Liver (tissue), 9 donors: Measurements from ENCODE around the gene ZBP1. TPM values are rescaled to one million over a fixed set of nuclear protein-coding genes. Genes with fewer than 3 reads are reported as not detected.
A peak's percentile ranks its signal among the peaks of the same experiment; 100 is the strongest.

Experiments
- DNase-seq: peaks from one replicate; pipeline ENCODE4 v3.0.0-alpha.2; 2017; ENCODE audit warnings: low spot score
- H3K27ac ChIP-seq, 2 donors: one replicate each; pipeline ENCODE4 v1.7.0; 2013; ENCODE audit warnings: inconsistent platforms in 2 of 2, low read length in 2 of 2, control low read depth in 1 of 2, low read depth in 1 of 2, mild to moderate bottlenecking in 1 of 2
- H3K27me3 ChIP-seq, 4 donors: one replicate each; pipeline versions ENCODE4 v1.6.1 to v1.7.0; 2013; ENCODE audit warnings: low read length in 3 of 4, inconsistent platforms in 1 of 4, mild to moderate bottlenecking in 1 of 4, moderate library complexity in 1 of 4; ENCODE audit not compliant: control insufficient read depth in 4 of 4, insufficient read depth in 4 of 4
- H3K36me3 ChIP-seq, 4 donors: one replicate each; pipeline versions ENCODE4 v1.6.1 to v1.7.0; 2013; ENCODE audit warnings: low read length in 3 of 4, mild to moderate bottlenecking in 3 of 4, low read depth in 1 of 4, moderate library complexity in 1 of 4; ENCODE audit not compliant: control insufficient read depth in 4 of 4, insufficient read depth in 3 of 4
- H3K4me1 ChIP-seq, 4 donors: one replicate each; pipeline versions ENCODE4 v1.6.1 to v1.7.0; 2013; ENCODE audit warnings: low read length in 3 of 4, mild to moderate bottlenecking in 3 of 4, moderate library complexity in 1 of 4; ENCODE audit not compliant: control insufficient read depth in 4 of 4, insufficient read depth in 4 of 4
- H3K4me3 ChIP-seq, 3 donors: one replicate each; pipeline versions ENCODE4 v1.6.1 to v1.7.0; 2013; ENCODE audit warnings: low read length in 3 of 3, control low read depth in 1 of 3, low read depth in 1 of 3, mild to moderate bottlenecking in 1 of 3
- H3K9ac ChIP-seq, 2 donors: one replicate each; pipeline ENCODE4 v1.7.0; 2013; ENCODE audit warnings: low read length in 2 of 2, mild to moderate bottlenecking in 2 of 2, moderate library complexity in 2 of 2, control low read depth in 1 of 2, low read depth in 1 of 2
- H3K9me3 ChIP-seq, 4 donors: one replicate each; pipeline versions ENCODE4 v1.6.1 to v1.7.0; 2013; ENCODE audit warnings: low read length in 3 of 4; ENCODE audit not compliant: control insufficient read depth in 4 of 4
- EGR1 ChIP-seq, 2 donors: IDR thresholded peaks; 2 replicates each; pipeline ENCODE4 v1.6.1; 2016 to 2018; ENCODE audit warnings: antibody characterized with exemption in 2 of 2, low read depth in 2 of 2
- FOXA1 ChIP-seq: IDR thresholded peaks from 2 replicates; pipeline ENCODE4 v1.6.1; 2016; ENCODE audit warnings: antibody characterized with exemption
- FOXA2 ChIP-seq: IDR thresholded peaks from 2 replicates; pipeline ENCODE4 v1.6.1; 2016; ENCODE audit warnings: antibody characterized with exemption
- GABPA ChIP-seq, 2 donors: IDR thresholded peaks in 1 of 2; conservative IDR thresholded peaks in 1 of 2; 2 replicates each; pipeline ENCODE4 v1.6.1; 2016; ENCODE audit warnings: antibody characterized with exemption in 2 of 2, mild to moderate bottlenecking in 1 of 2, moderate library complexity in 1 of 2
- HNF4A ChIP-seq, 2 donors: conservative IDR thresholded peaks; 2 replicates each; pipeline ENCODE4 v1.6.1; 2016; ENCODE audit warnings: antibody characterized with exemption in 2 of 2, mild to moderate bottlenecking in 2 of 2
- HNF4G ChIP-seq: IDR thresholded peaks from 2 replicates; pipeline ENCODE4 v1.6.1; 2016; ENCODE audit warnings: antibody characterized with exemption
- JUND ChIP-seq, 2 donors: IDR thresholded peaks; 2 replicates each; pipeline ENCODE4 v1.6.1; 2016; ENCODE audit warnings: antibody characterized with exemption in 2 of 2
- NR2F2 ChIP-seq: IDR thresholded peaks from 2 replicates; pipeline ENCODE4 v1.6.1; 2016; ENCODE audit warnings: antibody characterized with exemption
- RAD21 ChIP-seq, 2 donors: IDR thresholded peaks; 2 replicates each; pipeline ENCODE4 v1.6.1; 2016; ENCODE audit warnings: antibody characterized with exemption in 2 of 2, mild to moderate bottlenecking in 2 of 2
- RXRA ChIP-seq, 2 donors: IDR thresholded peaks; 2 replicates each; pipeline ENCODE4 v1.6.1; 2017 to 2018; ENCODE audit warnings: antibody characterized with exemption in 2 of 2, mild to moderate bottlenecking in 1 of 2
- SP1 ChIP-seq: IDR thresholded peaks from 2 replicates; pipeline ENCODE4 v1.6.1; 2018; ENCODE audit warnings: antibody characterized with exemption, mild to moderate bottlenecking
- TAF1 ChIP-seq: conservative IDR thresholded peaks from 2 replicates; pipeline ENCODE4 v1.6.1; 2016; ENCODE audit warnings: antibody characterized with exemption, mild to moderate bottlenecking
- YY1 ChIP-seq: IDR thresholded peaks from 2 replicates; pipeline ENCODE4 v1.6.1; 2016; ENCODE audit warnings: antibody characterized with exemption, mild to moderate bottlenecking
- WGBS: extraction: QIAGEN DNeasy Blood & Tissue Kit; methylation state at CpG from one replicate; pipeline ENCODE4 v1.1.7; 2013; 5-methylcytosine and 5-hydroxymethylcytosine counted together
- polyA plus RNA-seq, 2 donors: library from polyadenylated mRNA; stranded (reverse) in 1 of 2; unstranded in 1 of 2; fragments of 200-250 nt in 1 of 2; fragments of >200 nt in 1 of 2; fragmentation: Nextera tagmentation in 1 of 2; extraction: Ambion mirVana in 1 of 2; gene quantifications; one replicate each; pipeline versions ENCODE4 v1.2.1 to v1.2.3, GENCODE V29; 2013 to 2015
- total RNA-seq, 2 donors: library from RNA; depleted of rRNA; stranded (reverse); fragments of >200 nt; gene quantifications; one replicate each; pipeline ENCODE4 v1.2.3, GENCODE V29; 2014
- TF ChIP-seq, protein P1 (sequence below): IDR thresholded peaks from 2 replicates; pipeline ENCODE4 v1.6.1; 2016; ENCODE audit warnings: antibody characterized with exemption
- TF ChIP-seq, protein P2 (sequence below): IDR thresholded peaks from 2 replicates; pipeline ENCODE4 v1.6.1; 2016; ENCODE audit warnings: antibody characterized with exemption
- TF ChIP-seq, protein P3 (sequence below): fragments of 150-350 bp; IDR thresholded peaks from 2 replicates; pipeline ENCODE4 v1.5.1; 2017; ENCODE audit warnings: improper control_type of control experiment, low read depth, low read length; ENCODE audit not compliant: missing input control
- TF ChIP-seq, protein P4 (sequence below): IDR thresholded peaks from 2 replicates; pipeline ENCODE4 v1.6.1; 2016; ENCODE audit warnings: antibody characterized with exemption
- TF ChIP-seq, protein P5 (sequence below): IDR thresholded peaks from 2 replicates; pipeline ENCODE4 v1.6.1; 2016; ENCODE audit warnings: antibody characterized with exemption, mild to moderate bottlenecking
- donor health status: healthy.
- donor health status: healthy.
- donor health status: healthy.
- donor health status: healthy.
- donor health status: healthy.

ZBP1 gene
- total and polyA plus RNA-seq, 4 donors, result 0.06 to 0.42 (median 0.13) TPM

DNA sequence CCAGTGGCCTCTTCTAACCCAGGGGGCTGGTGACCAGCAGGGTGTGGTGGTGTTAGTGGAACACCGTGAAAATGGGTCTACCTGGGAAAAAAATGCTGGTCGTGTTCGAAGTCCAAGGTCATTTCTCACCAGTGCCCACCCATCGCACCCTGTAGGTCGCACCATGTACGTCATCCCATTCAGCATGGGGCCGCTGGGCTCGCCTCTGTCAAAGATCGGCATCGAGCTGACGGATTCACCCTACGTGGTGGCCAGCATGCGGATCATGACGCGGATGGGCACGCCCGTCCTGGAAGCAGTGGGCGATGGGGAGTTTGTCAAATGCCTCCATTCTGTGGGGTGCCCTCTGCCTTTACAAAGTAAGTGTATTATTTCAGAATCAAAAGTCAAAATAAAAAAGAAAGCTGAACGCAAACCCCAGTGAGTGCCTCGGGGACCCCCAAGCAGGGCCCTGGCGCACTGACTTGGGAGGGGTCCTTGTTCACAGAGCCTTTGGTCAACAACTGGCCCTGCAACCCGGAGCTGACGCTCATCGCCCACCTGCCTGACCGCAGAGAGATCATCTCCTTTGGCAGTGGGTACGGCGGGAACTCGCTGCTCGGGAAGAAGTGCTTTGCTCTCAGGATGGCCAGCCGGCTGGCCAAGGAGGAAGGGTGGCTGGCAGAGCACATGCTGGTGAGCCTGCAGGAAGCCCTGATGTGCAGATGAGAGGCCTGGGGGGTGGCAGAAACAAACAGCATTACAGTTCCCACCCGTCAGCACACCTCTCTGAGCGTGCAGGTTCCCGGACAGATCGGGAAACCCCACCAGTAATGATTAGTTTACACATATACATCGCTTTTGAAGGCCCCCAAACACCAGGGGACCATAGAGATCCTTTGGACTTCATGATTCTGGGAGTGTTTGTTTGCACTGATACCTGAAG, 57.4 kb downstream of the ZBP1 start:
- H3K9ac ChIP-seq, result peak overlapping the region; percentile 40 to 90
- H3K4me3 ChIP-seq, result peak overlapping the region; percentile 15 to 78 (median 67)
- no peaks in the 10 kb centered on the region for H3K9me3 ChIP-seq
- H3K27me3 ChIP-seq, result no peaks in the 10 kb centered on the region
- H3K27ac ChIP-seq, result peak overlapping the region; percentile 86 to 89
- no peak for DNase-seq
- H3K4me1 ChIP-seq, result peaks cover 4 to 47% (median 23%) of the 10 kb centered on the region in 4 donors
- H3K36me3 ChIP-seq, result peaks cover 0 to 5% (median 0%) of the 10 kb centered on the region in 4 donors
- TF ChIP-seq, protein P1, sequence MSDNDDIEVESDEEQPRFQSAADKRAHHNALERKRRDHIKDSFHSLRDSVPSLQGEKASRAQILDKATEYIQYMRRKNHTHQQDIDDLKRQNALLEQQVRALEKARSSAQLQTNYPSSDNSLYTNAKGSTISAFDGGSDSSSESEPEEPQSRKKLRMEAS, result peak; percentile 14
- TF ChIP-seq, protein P2, sequence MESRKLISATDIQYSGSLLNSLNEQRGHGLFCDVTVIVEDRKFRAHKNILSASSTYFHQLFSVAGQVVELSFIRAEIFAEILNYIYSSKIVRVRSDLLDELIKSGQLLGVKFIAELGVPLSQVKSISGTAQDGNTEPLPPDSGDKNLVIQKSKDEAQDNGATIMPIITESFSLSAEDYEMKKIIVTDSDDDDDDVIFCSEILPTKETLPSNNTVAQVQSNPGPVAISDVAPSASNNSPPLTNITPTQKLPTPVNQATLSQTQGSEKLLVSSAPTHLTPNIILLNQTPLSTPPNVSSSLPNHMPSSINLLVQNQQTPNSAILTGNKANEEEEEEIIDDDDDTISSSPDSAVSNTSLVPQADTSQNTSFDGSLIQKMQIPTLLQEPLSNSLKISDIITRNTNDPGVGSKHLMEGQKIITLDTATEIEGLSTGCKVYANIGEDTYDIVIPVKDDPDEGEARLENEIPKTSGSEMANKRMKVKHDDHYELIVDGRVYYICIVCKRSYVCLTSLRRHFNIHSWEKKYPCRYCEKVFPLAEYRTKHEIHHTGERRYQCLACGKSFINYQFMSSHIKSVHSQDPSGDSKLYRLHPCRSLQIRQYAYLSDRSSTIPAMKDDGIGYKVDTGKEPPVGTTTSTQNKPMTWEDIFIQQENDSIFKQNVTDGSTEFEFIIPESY, result peak; percentile 51
- TF ChIP-seq FOXA2, result peak; percentile 22
- peak; percentile 21 to 40 for TF ChIP-seq EGR1 (IDR thresholded peaks at IDR 0.05; ENCODE audit: low read depth in 2 of 2)
- TF ChIP-seq FOXA1, result peak; percentile 52
- no peak for TF ChIP-seq NR2F2
- TF ChIP-seq RAD21 (IDR thresholded peaks at IDR 0.05), result no peak
- TF ChIP-seq HNF4G, result no peak
- no peak for TF ChIP-seq TAF1
- TF ChIP-seq YY1, result no peak
- TF ChIP-seq, protein P3, sequence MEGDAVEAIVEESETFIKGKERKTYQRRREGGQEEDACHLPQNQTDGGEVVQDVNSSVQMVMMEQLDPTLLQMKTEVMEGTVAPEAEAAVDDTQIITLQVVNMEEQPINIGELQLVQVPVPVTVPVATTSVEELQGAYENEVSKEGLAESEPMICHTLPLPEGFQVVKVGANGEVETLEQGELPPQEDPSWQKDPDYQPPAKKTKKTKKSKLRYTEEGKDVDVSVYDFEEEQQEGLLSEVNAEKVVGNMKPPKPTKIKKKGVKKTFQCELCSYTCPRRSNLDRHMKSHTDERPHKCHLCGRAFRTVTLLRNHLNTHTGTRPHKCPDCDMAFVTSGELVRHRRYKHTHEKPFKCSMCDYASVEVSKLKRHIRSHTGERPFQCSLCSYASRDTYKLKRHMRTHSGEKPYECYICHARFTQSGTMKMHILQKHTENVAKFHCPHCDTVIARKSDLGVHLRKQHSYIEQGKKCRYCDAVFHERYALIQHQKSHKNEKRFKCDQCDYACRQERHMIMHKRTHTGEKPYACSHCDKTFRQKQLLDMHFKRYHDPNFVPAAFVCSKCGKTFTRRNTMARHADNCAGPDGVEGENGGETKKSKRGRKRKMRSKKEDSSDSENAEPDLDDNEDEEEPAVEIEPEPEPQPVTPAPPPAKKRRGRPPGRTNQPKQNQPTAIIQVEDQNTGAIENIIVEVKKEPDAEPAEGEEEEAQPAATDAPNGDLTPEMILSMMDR, result no peak
- no peak for TF ChIP-seq RXRA (IDR thresholded peaks at IDR 0.05)
- TF ChIP-seq HNF4A (conservative IDR thresholded peaks at IDR 0.05), result peak; percentile 48 to 56
- no peak for TF ChIP-seq GABPA (IDR thresholded peaks at IDR 0.05 in 1 of 2, conservative IDR thresholded peaks at IDR 0.05 in 1 of 2)
- TF ChIP-seq, protein P4, sequence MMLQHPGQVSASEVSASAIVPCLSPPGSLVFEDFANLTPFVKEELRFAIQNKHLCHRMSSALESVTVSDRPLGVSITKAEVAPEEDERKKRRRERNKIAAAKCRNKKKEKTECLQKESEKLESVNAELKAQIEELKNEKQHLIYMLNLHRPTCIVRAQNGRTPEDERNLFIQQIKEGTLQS, result no peak
- TF ChIP-seq, protein P5, sequence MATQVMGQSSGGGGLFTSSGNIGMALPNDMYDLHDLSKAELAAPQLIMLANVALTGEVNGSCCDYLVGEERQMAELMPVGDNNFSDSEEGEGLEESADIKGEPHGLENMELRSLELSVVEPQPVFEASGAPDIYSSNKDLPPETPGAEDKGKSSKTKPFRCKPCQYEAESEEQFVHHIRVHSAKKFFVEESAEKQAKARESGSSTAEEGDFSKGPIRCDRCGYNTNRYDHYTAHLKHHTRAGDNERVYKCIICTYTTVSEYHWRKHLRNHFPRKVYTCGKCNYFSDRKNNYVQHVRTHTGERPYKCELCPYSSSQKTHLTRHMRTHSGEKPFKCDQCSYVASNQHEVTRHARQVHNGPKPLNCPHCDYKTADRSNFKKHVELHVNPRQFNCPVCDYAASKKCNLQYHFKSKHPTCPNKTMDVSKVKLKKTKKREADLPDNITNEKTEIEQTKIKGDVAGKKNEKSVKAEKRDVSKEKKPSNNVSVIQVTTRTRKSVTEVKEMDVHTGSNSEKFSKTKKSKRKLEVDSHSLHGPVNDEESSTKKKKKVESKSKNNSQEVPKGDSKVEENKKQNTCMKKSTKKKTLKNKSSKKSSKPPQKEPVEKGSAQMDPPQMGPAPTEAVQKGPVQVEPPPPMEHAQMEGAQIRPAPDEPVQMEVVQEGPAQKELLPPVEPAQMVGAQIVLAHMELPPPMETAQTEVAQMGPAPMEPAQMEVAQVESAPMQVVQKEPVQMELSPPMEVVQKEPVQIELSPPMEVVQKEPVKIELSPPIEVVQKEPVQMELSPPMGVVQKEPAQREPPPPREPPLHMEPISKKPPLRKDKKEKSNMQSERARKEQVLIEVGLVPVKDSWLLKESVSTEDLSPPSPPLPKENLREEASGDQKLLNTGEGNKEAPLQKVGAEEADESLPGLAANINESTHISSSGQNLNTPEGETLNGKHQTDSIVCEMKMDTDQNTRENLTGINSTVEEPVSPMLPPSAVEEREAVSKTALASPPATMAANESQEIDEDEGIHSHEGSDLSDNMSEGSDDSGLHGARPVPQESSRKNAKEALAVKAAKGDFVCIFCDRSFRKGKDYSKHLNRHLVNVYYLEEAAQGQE, result peak; percentile 10
- peak; percentile 14 for TF ChIP-seq SP1
- TF ChIP-seq JUND (IDR thresholded peaks at IDR 0.05), result peak in 1 of 2 donors; percentile 25
- WGBS, result 70% methylated on average over 35 of the region's 35 CpGs
